Measurements from ENCODE around the gene CBFA2T2. TPM values are rescaled to one million over a fixed set of nuclear protein-coding genes. Genes with fewer than 3 reads are reported as not detected.

CBFA2T2 gene
- total and polyA plus RNA-seq, 2 donors (not counting 1 experiment from before 2014, with no cell fraction given), result 26.9 to 30.0 TPM

DNA sequence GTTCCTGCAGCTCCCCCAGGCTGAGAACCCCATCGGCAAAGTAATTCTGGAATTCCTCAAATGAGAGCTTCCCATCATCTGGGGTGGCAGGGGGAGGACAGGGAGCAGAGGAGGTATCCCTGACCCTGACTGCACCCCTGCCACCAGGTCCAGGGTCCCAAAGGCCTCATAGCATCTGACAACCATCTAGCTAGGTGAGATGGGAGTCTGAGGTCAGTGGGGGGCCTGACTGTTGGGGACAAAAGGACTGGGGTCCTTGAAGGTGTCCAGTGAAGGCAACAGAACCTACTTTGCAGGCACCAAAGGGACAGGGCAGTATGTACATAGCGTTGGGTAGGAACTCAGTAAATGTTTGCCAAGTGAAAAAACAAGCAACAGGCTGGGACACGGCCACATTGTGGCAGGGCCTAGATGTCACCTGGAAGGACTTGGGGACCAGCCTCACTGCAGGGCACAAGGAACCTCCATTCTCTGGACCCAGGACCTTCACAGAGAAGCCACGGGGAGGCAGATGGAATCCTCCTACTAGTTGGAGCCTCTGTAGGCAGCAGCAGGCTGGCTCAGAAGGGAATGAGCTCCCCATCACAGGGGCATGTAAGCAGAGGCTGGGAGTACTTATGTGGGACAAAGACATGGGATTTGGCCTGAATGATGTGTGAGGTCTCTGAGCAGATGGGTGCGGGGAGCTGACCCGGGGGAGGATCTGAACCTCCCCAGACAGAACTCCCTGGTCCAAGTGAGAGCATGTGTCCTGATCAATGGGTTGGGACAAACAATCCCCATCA, 181.0 kb downstream of the CBFA2T2 start:
- no peaks in the 10 kb centered on the region for H3K9me3 Mint-ChIP-seq (ENCODE audit: insufficient read depth)
- peak overlapping the region; percentile 49 for H3K4me3 Mint-ChIP-seq
- no peak overlapping the region for H3K27ac ChIP-seq (ENCODE audit: low read length in 2 of 2)
- H3K9ac ChIP-seq (ENCODE audit: low read length), result no peak overlapping the region
- TF ChIP-seq EZH2 (IDR thresholded peaks at IDR 0.05; ENCODE audit: borderline replicate concordance, insufficient read depth, low read depth, low read length, poor library complexity, severe bottlenecking), result no peak
- TF ChIP-seq, protein P1, sequence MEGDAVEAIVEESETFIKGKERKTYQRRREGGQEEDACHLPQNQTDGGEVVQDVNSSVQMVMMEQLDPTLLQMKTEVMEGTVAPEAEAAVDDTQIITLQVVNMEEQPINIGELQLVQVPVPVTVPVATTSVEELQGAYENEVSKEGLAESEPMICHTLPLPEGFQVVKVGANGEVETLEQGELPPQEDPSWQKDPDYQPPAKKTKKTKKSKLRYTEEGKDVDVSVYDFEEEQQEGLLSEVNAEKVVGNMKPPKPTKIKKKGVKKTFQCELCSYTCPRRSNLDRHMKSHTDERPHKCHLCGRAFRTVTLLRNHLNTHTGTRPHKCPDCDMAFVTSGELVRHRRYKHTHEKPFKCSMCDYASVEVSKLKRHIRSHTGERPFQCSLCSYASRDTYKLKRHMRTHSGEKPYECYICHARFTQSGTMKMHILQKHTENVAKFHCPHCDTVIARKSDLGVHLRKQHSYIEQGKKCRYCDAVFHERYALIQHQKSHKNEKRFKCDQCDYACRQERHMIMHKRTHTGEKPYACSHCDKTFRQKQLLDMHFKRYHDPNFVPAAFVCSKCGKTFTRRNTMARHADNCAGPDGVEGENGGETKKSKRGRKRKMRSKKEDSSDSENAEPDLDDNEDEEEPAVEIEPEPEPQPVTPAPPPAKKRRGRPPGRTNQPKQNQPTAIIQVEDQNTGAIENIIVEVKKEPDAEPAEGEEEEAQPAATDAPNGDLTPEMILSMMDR (IDR thresholded peaks at IDR 0.05), result no peak
- H3K4me3 ChIP-seq (ENCODE audit: control extremely low read depth in 1 of 5, extremely low read depth in 1 of 5, insufficient read depth in 1 of 5, low read depth in 2 of 5, low read length in 4 of 5), result no peak overlapping the region
- no peaks in the 10 kb centered on the region for H3K27me3 ChIP-seq (replicated peaks in 1 of 4; ENCODE audit: control extremely low read depth in 1 of 4, control insufficient read depth in 3 of 4, insufficient read depth in 4 of 4, low read length in 3 of 4)
- ATAC-seq (ENCODE audit: low read depth), result no peak
- peaks cover 35% of the 10 kb centered on the region for H3K4me1 Mint-ChIP-seq
- no peak overlapping the region for H3K27ac Mint-ChIP-seq
- no peaks in the 10 kb centered on the region for H3K36me3 ChIP-seq (replicated peaks in 1 of 2; ENCODE audit: control extremely low read depth in 1 of 2, control insufficient read depth in 1 of 2, extremely low read depth in 1 of 2, insufficient read depth in 2 of 2, low read length in 1 of 2)
- intact Hi-C loops (cut with micrococcal nuclease), result no loop called here
- 98% methylated on average over 4 of the region's 6 CpGs for WGBS (ENCODE audit: insufficient coverage)
- peaks cover 3% of the 10 kb centered on the region for H3K79me2 ChIP-seq (ENCODE audit: control insufficient read depth, insufficient read depth, low read length)
- no peaks in the 10 kb centered on the region for H3K27me3 Mint-ChIP-seq
- POLR2A ChIA-PET, result no interaction called here
- no peak for DNase-seq
- no peak overlapping the region for H2AFZ ChIP-seq (ENCODE audit: insufficient read depth, low read depth, low read length, poor library complexity, severe bottlenecking)
- CTCF ChIA-PET, result interaction anchor here (0.8 to 6.1 kb wide), 6 partner anchors 8 to 213 kb away, joined by 3 to 61 read pairs (median 4); no protein-coding TSS in a partner anchor
- H3K4me1 ChIP-seq (ENCODE audit: control insufficient read depth in 2 of 2, insufficient read depth in 2 of 2, low read length in 2 of 2), result peaks cover 20 to 41% of the 10 kb centered on the region in 2 donors
- H3K4me2 ChIP-seq (replicated peaks; ENCODE audit: low read depth, low read length, poor library complexity, severe bottlenecking), result no peak overlapping the region
- no peaks in the 10 kb centered on the region for H3K9me3 ChIP-seq (ENCODE audit: control extremely low read depth in 1 of 3, control insufficient read depth in 2 of 3, insufficient read depth in 1 of 3, low read length in 2 of 3)
- H4K20me1 ChIP-seq (ENCODE audit: control insufficient read depth, insufficient read depth, low read length, poor library complexity, severe bottlenecking), result no peaks in the 10 kb centered on the region

DNA sequence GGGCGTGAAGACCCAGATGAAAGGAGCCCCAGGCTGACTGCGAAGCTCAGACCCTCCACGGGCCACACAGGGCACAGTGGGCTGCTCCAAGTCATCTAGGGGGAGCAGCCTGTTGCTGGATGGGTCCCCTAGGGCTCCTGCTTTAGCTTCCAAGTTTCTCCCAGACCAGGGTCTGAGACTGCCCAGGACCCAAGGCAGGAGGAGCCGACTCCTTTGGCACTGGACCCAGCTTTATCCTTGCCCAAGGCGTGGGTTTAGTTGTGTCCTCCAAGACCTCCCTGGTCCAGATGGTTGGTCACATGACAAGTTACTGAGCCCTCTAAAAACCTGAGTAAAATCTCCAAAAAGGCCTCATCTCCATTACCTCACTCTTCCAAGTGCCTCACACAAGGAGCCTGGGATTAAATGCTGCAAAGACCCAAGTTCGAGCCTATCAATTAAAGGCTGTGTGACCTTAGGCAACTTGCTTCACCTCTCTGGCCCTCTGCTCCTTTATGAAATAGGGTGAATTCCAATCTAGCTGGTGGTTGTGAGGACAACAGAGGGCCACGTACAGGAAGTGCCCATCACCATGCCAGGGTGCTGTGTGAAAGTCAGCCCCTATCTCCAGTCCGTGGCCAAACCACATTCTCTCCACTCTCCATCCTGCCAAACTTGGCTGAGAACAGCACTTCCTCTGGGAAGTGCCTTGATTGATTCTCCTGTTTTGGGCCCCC, 181.8 kb downstream of the CBFA2T2 start:
- Mint-ChIP-seq H3K4me3 (no peak overlapping the region), H3K9me3 (ENCODE audit: insufficient read depth) (no peaks in the 10 kb centered on the region), H3K27me3 (no peaks in the 10 kb centered on the region), H3K4me1 (peaks cover 27% of the 10 kb centered on the region), H3K27ac (no peak overlapping the region)
- H3K79me2 ChIP-seq (ENCODE audit: control insufficient read depth, insufficient read depth, low read length), result peaks cover 3% of the 10 kb centered on the region
- no peak overlapping the region for H3K4me2 ChIP-seq (replicated peaks; ENCODE audit: low read depth, low read length, poor library complexity, severe bottlenecking)
- DNase-seq (no peak), ATAC-seq (ENCODE audit: low read depth) (no peak)
- CTCF ChIA-PET, result interaction anchor here (0.8 to 6.1 kb wide), 3 partner anchors 9 to 105 kb away, joined by 3 to 53 read pairs (median 3); no protein-coding TSS in a partner anchor
- intact Hi-C loops (cut with micrococcal nuclease), result no loop called here
- H3K27me3 ChIP-seq (replicated peaks in 1 of 4; ENCODE audit: control extremely low read depth in 1 of 4, control insufficient read depth in 3 of 4, insufficient read depth in 4 of 4, low read length in 3 of 4), result no peaks in the 10 kb centered on the region
- no peak overlapping the region for H3K9ac ChIP-seq (ENCODE audit: low read length)
- H4K20me1 ChIP-seq (ENCODE audit: control insufficient read depth, insufficient read depth, low read length, poor library complexity, severe bottlenecking), result no peaks in the 10 kb centered on the region
- 88% methylated on average over 6 of the region's 8 CpGs for WGBS (ENCODE audit: insufficient coverage)
- TF ChIP-seq, protein P1 (IDR thresholded peaks at IDR 0.05), result no peak
- TF ChIP-seq EZH2 (IDR thresholded peaks at IDR 0.05; ENCODE audit: borderline replicate concordance, insufficient read depth, low read depth, low read length, poor library complexity, severe bottlenecking), result no peak
- no peak overlapping the region for H3K27ac ChIP-seq (ENCODE audit: low read length in 2 of 2)
- no peak overlapping the region for H2AFZ ChIP-seq (ENCODE audit: insufficient read depth, low read depth, low read length, poor library complexity, severe bottlenecking)
- no peaks in the 10 kb centered on the region for H3K36me3 ChIP-seq (replicated peaks in 1 of 2; ENCODE audit: control extremely low read depth in 1 of 2, control insufficient read depth in 1 of 2, extremely low read depth in 1 of 2, insufficient read depth in 2 of 2, low read length in 1 of 2)
- H3K4me1 ChIP-seq (ENCODE audit: control insufficient read depth in 2 of 2, insufficient read depth in 2 of 2, low read length in 2 of 2), result peaks cover 15 to 33% of the 10 kb centered on the region in 2 donors
- H3K4me3 ChIP-seq (ENCODE audit: control extremely low read depth in 1 of 5, extremely low read depth in 1 of 5, insufficient read depth in 1 of 5, low read depth in 2 of 5, low read length in 4 of 5), result no peak overlapping the region
- POLR2A ChIA-PET, result no interaction called here
- no peaks in the 10 kb centered on the region for H3K9me3 ChIP-seq (ENCODE audit: control extremely low read depth in 1 of 3, control insufficient read depth in 2 of 3, insufficient read depth in 1 of 3, low read length in 2 of 3)

All from B cell (primary cell).